Measurements from ENCODE around the gene FOXK1.
A peak's percentile ranks its signal among the peaks of the same experiment; 100 is the strongest.
"Not testable (repeated sequence)": the region's sequence is repeated elsewhere in the genome, so short reads cannot be mapped to it uniquely, and the experiment has no call there.

The FOXK1 gene

GRCh38 chr7:4667776-4668509 lies 14.2 kb upstream of the FOXK1 start:
- peak; percentile 56 for DNase-seq (ENCODE audit: low spot score)

GRCh38 chr7:4668510-4668847 lies 13.6 kb upstream of the FOXK1 start:
- no peak for DNase-seq (ENCODE audit: low spot score)

GRCh38 chr7:4670791-4671190 lies 11.3 kb upstream of the FOXK1 start:
- no peak for DNase-seq (ENCODE audit: low spot score)

- DNase-seq (ENCODE audit: low spot score) = no peak
These were observed 6.2 kb upstream of the FOXK1 start for GRCh38 chr7:4675771-4676367.

GRCh38 chr7:4677518-4677917 lies 4.6 kb upstream of the FOXK1 start:
- DNase-seq (ENCODE audit: low spot score) = not testable (repeated sequence)

- no peak for DNase-seq (ENCODE audit: low spot score)
These were observed 760 bp upstream of the FOXK1 start for GRCh38 chr7:4681218-4681851.

GRCh38 chr7:4682621-4683042 lies 537 bp downstream of the FOXK1 start:
- no peak for DNase-seq (ENCODE audit: low spot score)

- DNase-seq (ENCODE audit: low spot score) = peak; percentile 19
These were observed 1.2 kb downstream of the FOXK1 start for GRCh38 chr7:4683043-4683883.

GRCh38 chr7:4683884-4684565 lies 1.9 kb downstream of the FOXK1 start:
- DNase-seq (ENCODE audit: low spot score) = peak; percentile 72

GRCh38 chr7:4684846-4685245 lies 2.8 kb downstream of the FOXK1 start:
- no peak for DNase-seq (ENCODE audit: low spot score)

- not testable (repeated sequence) for DNase-seq (ENCODE audit: low spot score)
These were observed 3.6 kb downstream of the FOXK1 start for GRCh38 chr7:4685676-4686075.

GRCh38 chr7:4687956-4688355 lies 5.9 kb downstream of the FOXK1 start:
- no peak for DNase-seq (ENCODE audit: low spot score)

- DNase-seq (ENCODE audit: low spot score) = no peak
These were observed 7.1 kb downstream of the FOXK1 start for GRCh38 chr7:4689151-4689550.

- DNase-seq (ENCODE audit: low spot score) = no peak
These were observed 7.6 kb downstream of the FOXK1 start for GRCh38 chr7:4689668-4690067.

- DNase-seq (ENCODE audit: low spot score) = no peak
These were observed 9.1 kb downstream of the FOXK1 start for GRCh38 chr7:4690953-4691856.

- peak; percentile 68 for DNase-seq (ENCODE audit: low spot score)
These were observed 10.0 kb downstream of the FOXK1 start for GRCh38 chr7:4692055-4692454.

- not testable (repeated sequence) for DNase-seq (ENCODE audit: low spot score)
These were observed 10.5 kb downstream of the FOXK1 start for GRCh38 chr7:4692622-4693021.

GRCh38 chr7:4693152-4693551 lies 11.1 kb downstream of the FOXK1 start:
- no peak for DNase-seq (ENCODE audit: low spot score)

- DNase-seq (ENCODE audit: low spot score) = no peak
These were observed 11.7 kb downstream of the FOXK1 start for GRCh38 chr7:4693749-4694148.

GRCh38 chr7:4694305-4694704 lies 12.2 kb downstream of the FOXK1 start:
- no peak for DNase-seq (ENCODE audit: low spot score)

Measured in AG20443 (cell line).